NT2/D1 (cell line): ENCODE measurements around the gene MKRN2OS.

Experiments used
- YY1 ChIP-seq: IDR thresholded peaks from 2 replicates; pipeline ENCODE4 v1.6.1; 2011; ENCODE audit not compliant: insufficient read length, insufficient read depth
- ZNF274 ChIP-seq: IDR thresholded peaks from 2 replicates; pipeline ENCODE4 v1.6.1; 2011; ENCODE audit warnings: mild to moderate bottlenecking, low read depth, low read length

- TF ChIP-seq ZNF274, result no peak
- TF ChIP-seq YY1, result no peak
Measured at GRCh38 chr3:12585181-12585580, 39.9 kb upstream of the MKRN2OS start.
